Stimulated activated CD8-positive, alpha-beta memory T cell treated with anti-CD3 and anti-CD28 coated beads, Interleukin-15, amount 100 ng/mL, for 48 hours (primary cell): ENCODE data around the gene UHRF2.
"Not testable (repeated sequence)": the region's sequence is repeated elsewhere in the genome, so short reads cannot be mapped to it uniquely, and the experiment has no call there.

Source experiments
- DNase-seq, 2 donors: peaks; one replicate each; pipeline ENCODE4 v3.0.0-alpha.2; 2020; ENCODE audit warnings: low read depth in 2 of 2

UHRF2 gene

GRCh38 chr9:6426117-6426516, 13.1 kb downstream of the UHRF2 start:
- no peak for DNase-seq

GRCh38 chr9:6428940-6429889, 16.2 kb downstream of the UHRF2 start:
- DNase-seq: no peak

- DNase-seq: no peak
Measured at GRCh38 chr9:6431038-6431437, 18.0 kb downstream of the UHRF2 start.

- DNase-seq: no peak
Measured at GRCh38 chr9:6433410-6433809, 20.4 kb downstream of the UHRF2 start.

- DNase-seq: no peak
Measured at GRCh38 chr9:6439051-6439703, 26.2 kb downstream of the UHRF2 start.

GRCh38 chr9:6440405-6440804, 27.4 kb downstream of the UHRF2 start:
- DNase-seq: no peak

- no peak for DNase-seq
Measured at GRCh38 chr9:6441269-6441668, 28.3 kb downstream of the UHRF2 start.

GRCh38 chr9:6443661-6444060, 30.7 kb downstream of the UHRF2 start:
- DNase-seq: no peak

GRCh38 chr9:6444128-6444527, 31.1 kb downstream of the UHRF2 start:
- no peak for DNase-seq

GRCh38 chr9:6449086-6449485, 36.1 kb downstream of the UHRF2 start:
- no peak for DNase-seq

GRCh38 chr9:6449645-6450044, 36.6 kb downstream of the UHRF2 start:
- no peak for DNase-seq

- DNase-seq: no peak
Measured at GRCh38 chr9:6450641-6451375, 37.8 kb downstream of the UHRF2 start.

GRCh38 chr9:6455292-6455691, 42.3 kb downstream of the UHRF2 start:
- DNase-seq: not testable (repeated sequence)

GRCh38 chr9:6458704-6459103, 45.7 kb downstream of the UHRF2 start:
- DNase-seq: not testable (repeated sequence)

GRCh38 chr9:6459718-6460117, 46.7 kb downstream of the UHRF2 start:
- no peak for DNase-seq

GRCh38 chr9:6460189-6460768, 47.3 kb downstream of the UHRF2 start:
- no peak for DNase-seq

GRCh38 chr9:6461619-6462018, 48.6 kb downstream of the UHRF2 start:
- no peak for DNase-seq

GRCh38 chr9:6467006-6467625, 54.1 kb downstream of the UHRF2 start:
- no peak for DNase-seq

GRCh38 chr9:6471231-6471850, 58.3 kb downstream of the UHRF2 start:
- no peak for DNase-seq

- DNase-seq: no peak
Measured at GRCh38 chr9:6473151-6473550, 60.2 kb downstream of the UHRF2 start.

GRCh38 chr9:6479959-6480358, 67.0 kb downstream of the UHRF2 start:
- DNase-seq: no peak
